Activated naive CD4-positive, alpha-beta T cell treated with anti-CD3 and anti-CD28 coated beads, Interleukin-2, amount 50 U/mL, for 24 hours (primary cell): ENCODE results near the gene DGKB.

Experiments
- H3K27ac Mint-ChIP-seq: one replicate; pipeline ENCODE4 v1.8.0; 2021; ENCODE audit warnings: mild to moderate bottlenecking, mixed read lengths
- H3K27me3 Mint-ChIP-seq: one replicate; pipeline ENCODE4 v1.8.0; 2021; ENCODE audit warnings: mixed read lengths
- H3K36me3 Mint-ChIP-seq: one replicate; pipeline ENCODE4 v1.8.0; 2021; ENCODE audit warnings: mixed read lengths
- H3K4me1 Mint-ChIP-seq: one replicate; pipeline ENCODE4 v1.8.0; 2021; ENCODE audit warnings: mixed read lengths
- H3K4me3 Mint-ChIP-seq: one replicate; pipeline ENCODE4 v1.8.0; 2021; ENCODE audit warnings: mild to moderate bottlenecking, mixed read lengths
- H3K9me3 Mint-ChIP-seq: one replicate; pipeline ENCODE4 v1.8.0; 2021; ENCODE audit warnings: mixed read lengths

DGKB gene

DNA sequence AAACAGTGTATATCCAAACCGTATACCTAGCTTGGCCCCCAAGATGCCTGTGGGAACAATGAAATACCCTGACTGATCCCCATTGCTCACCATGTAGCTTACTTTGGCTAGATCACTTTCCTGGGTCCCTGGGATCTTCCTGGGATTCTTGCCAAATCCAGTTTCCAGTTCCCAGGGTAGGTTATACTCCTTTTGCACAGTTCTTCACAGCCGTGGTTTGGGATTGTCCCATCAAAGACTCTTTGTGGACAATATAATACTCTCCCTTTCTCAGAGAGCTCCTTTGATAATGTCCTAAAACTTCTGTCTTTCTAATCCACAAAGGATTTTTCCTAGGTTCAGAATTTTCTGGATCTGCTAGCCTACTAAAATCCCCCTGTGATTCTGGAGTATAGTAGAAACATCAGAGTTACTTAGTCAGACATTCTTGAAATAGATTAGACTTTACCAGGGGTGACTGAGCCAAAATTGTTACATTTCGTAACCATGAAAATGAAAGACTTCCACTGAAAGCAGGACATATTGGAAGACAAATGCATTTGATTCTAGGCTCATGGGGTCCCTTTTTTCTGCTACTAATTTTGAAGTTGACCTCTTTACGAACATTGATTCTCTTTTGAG is 524.8 kb downstream of the DGKB start:
- H3K36me3 Mint-ChIP-seq, result no peaks in the 10 kb centered on the region
- H3K4me1 Mint-ChIP-seq, result no peaks in the 10 kb centered on the region
- no peaks in the 10 kb centered on the region for H3K9me3 Mint-ChIP-seq
- no peak overlapping the region for H3K4me3 Mint-ChIP-seq
- H3K27me3 Mint-ChIP-seq, result no peaks in the 10 kb centered on the region
- no peak overlapping the region for H3K27ac Mint-ChIP-seq

- Mint-ChIP-seq H3K27me3 (no peaks in the 10 kb centered on the region), H3K9me3 (no peaks in the 10 kb centered on the region), H3K36me3 (no peaks in the 10 kb centered on the region), H3K4me1 (no peaks in the 10 kb centered on the region), H3K4me3 (no peak overlapping the region), H3K27ac (no peak overlapping the region)
These were observed 525.8 kb downstream of the DGKB start for GRCh38 chr7:14376711-14377110.

- no peaks in the 10 kb centered on the region for H3K27me3 Mint-ChIP-seq
- no peaks in the 10 kb centered on the region for H3K4me1 Mint-ChIP-seq
- H3K9me3 Mint-ChIP-seq, result no peaks in the 10 kb centered on the region
- no peak overlapping the region for H3K4me3 Mint-ChIP-seq
- no peaks in the 10 kb centered on the region for H3K36me3 Mint-ChIP-seq
- H3K27ac Mint-ChIP-seq, result no peak overlapping the region
These were observed 526.6 kb downstream of the DGKB start for GRCh38 chr7:14375998-14376397.

DNA sequence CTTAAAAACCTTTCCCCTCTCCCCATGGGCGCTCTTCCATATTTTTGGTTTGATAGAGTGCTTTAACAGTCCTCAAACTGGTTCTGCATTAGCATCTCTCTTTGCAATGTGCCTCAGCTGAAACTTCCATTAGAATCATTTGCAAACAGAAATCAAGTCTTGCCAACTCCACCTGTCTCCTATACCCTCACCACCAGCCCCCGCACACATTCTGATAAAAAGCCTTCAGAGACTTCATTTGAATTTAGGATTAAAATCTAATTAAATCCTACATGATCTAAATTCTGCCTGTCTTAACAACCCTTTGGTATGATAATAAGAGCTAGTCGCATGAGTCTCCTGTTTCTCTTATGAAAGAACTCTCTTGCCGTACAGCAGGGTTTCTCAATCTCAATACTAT is 528.2 kb downstream of the DGKB start:
- no peaks in the 10 kb centered on the region for H3K36me3 Mint-ChIP-seq
- no peak overlapping the region for H3K27ac Mint-ChIP-seq

GRCh38 chr7:14368285-14368684 is 534.3 kb downstream of the DGKB start:
- no peak overlapping the region for H3K4me3 Mint-ChIP-seq
- H3K27ac Mint-ChIP-seq, result peak overlapping the region; percentile 10
- no peaks in the 10 kb centered on the region for H3K36me3 Mint-ChIP-seq
- no peaks in the 10 kb centered on the region for H3K9me3 Mint-ChIP-seq
- H3K4me1 Mint-ChIP-seq, result no peaks in the 10 kb centered on the region
- no peaks in the 10 kb centered on the region for H3K27me3 Mint-ChIP-seq

More for the DNA sequence above, 528.2 kb downstream of the DGKB start:
- H3K27me3 Mint-ChIP-seq, result no peaks in the 10 kb centered on the region
- no peak overlapping the region for H3K4me3 Mint-ChIP-seq
- H3K4me1 Mint-ChIP-seq, result no peaks in the 10 kb centered on the region
- no peaks in the 10 kb centered on the region for H3K9me3 Mint-ChIP-seq

DNA sequence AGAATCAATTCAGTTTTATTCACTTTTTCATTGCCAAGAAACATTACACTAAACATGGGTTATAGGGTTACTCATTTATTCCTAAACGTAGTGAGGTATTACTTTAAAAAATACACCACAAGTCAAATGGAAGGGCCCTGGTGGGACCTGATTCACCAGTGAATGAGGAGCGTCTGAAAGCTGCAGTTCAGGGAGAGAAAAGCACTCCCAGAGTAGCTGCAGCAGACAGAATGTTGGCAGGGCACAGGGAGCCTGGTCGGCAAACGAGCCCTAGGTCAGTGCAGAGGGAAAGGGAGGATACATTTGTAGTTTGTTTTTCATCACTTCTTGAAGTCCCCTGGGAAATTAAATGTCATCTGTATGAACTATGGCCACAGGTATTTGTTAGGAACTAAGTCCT is 551.4 kb downstream of the DGKB start:
- Mint-ChIP-seq H3K27me3 (no peaks in the 10 kb centered on the region), H3K4me3 (no peak overlapping the region), H3K4me1 (no peaks in the 10 kb centered on the region), H3K27ac (no peak overlapping the region), H3K9me3 (no peaks in the 10 kb centered on the region), H3K36me3 (no peaks in the 10 kb centered on the region)

DNA sequence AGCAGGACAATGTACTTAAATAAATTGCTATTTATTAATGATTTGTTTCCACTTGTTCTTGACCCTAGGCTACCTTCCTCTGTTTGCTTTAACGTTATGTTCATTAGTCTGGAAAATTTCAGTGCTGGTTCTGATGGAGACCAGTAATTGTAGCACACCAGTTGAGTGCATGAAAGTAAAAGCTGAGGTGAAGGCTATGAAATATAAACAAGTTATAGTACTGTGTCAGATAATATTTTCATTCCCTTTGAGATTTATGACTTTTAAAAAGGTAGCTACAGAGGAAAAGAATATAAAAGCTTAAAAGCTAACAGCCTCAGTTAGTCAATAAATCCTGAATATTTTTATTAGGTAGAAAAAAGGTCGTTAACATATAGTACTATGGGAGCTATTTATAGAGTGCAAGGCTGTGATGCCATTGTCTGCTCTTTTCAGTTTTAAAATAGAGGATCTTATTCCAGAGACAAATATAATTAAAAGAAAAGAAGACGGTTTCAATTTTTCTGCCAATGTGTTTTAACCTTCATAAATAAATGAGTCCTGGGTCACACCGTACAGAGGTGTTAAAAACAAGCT is 561.3 kb downstream of the DGKB start:
- H3K4me3 Mint-ChIP-seq, result no peak overlapping the region
- no peaks in the 10 kb centered on the region for H3K9me3 Mint-ChIP-seq
- H3K27me3 Mint-ChIP-seq, result no peaks in the 10 kb centered on the region
- no peaks in the 10 kb centered on the region for H3K4me1 Mint-ChIP-seq
- H3K36me3 Mint-ChIP-seq, result no peaks in the 10 kb centered on the region
- H3K27ac Mint-ChIP-seq, result no peak overlapping the region

DNA sequence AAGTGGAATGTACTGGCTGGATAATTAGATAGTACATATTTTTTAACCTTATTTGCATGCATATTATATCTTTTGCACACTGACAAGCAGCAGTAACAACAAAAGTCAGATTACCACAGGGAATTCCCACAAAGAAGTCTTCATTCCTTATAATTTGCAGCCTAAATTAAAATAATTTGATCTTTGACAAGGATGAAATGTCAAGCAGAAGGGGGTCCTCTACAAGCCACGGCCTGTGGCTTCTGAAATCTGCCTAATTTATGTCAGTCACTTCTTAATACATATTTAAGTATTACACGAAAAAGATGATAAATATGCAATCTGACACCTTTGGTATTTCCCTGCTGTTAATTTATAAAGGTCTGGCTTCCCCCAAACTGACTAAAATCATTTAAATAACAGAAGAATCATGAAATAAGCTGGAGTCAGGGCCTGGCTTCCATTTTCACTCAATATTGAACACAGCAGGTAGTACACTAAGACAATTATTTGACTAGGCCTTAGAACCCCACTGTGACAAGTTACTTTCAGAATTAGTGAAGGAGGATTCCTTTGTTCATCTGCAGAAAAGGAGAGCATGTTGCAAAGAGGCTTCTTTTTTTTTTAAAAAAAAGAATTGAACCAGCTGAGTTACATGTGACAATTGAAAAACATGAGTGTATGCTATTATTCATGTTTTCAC is 562.0 kb downstream of the DGKB start:
- Mint-ChIP-seq H3K4me3 (no peak overlapping the region), H3K27me3 (no peaks in the 10 kb centered on the region), H3K4me1 (no peaks in the 10 kb centered on the region), H3K36me3 (no peaks in the 10 kb centered on the region), H3K27ac (no peak overlapping the region), H3K9me3 (no peaks in the 10 kb centered on the region)

GRCh38 chr7:14339861-14340260 is 562.7 kb downstream of the DGKB start:
- H3K4me3 Mint-ChIP-seq, result no peak overlapping the region
- no peaks in the 10 kb centered on the region for H3K4me1 Mint-ChIP-seq

DNA sequence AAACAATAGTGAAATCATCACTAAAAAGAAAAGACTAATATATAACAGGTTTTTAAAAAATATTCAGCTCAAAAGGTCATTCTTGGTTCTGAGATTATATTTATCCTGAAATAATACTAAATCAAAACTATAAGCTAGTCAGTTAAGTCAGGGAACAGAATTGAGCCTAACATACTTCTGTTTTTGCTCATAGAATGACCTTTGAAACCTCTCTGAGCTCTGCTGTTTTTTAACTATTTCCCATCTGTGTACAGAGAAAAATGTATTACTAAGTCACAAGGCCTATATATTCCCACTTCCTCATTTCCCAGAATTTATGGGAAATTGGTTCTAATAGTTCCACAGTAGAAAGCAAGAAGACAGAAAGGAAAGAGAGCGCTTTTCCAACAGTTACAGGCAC is 566.3 kb downstream of the DGKB start:
- Mint-ChIP-seq H3K36me3 (no peaks in the 10 kb centered on the region), H3K9me3 (no peaks in the 10 kb centered on the region), H3K4me1 (no peaks in the 10 kb centered on the region), H3K27ac (no peak overlapping the region), H3K4me3 (no peak overlapping the region), H3K27me3 (no peaks in the 10 kb centered on the region)

More at GRCh38 chr7:14339861-14340260, 562.7 kb downstream of the DGKB start:
- no peaks in the 10 kb centered on the region for H3K27me3 Mint-ChIP-seq
- H3K27ac Mint-ChIP-seq, result no peak overlapping the region
- H3K9me3 Mint-ChIP-seq, result no peaks in the 10 kb centered on the region
- no peaks in the 10 kb centered on the region for H3K36me3 Mint-ChIP-seq

- no peaks in the 10 kb centered on the region for H3K4me1 Mint-ChIP-seq
- no peaks in the 10 kb centered on the region for H3K27me3 Mint-ChIP-seq
- H3K9me3 Mint-ChIP-seq, result no peaks in the 10 kb centered on the region
- H3K4me3 Mint-ChIP-seq, result no peak overlapping the region
- H3K36me3 Mint-ChIP-seq, result no peaks in the 10 kb centered on the region
- H3K27ac Mint-ChIP-seq, result no peak overlapping the region
These were observed 570.4 kb downstream of the DGKB start for GRCh38 chr7:14332155-14332554.

GRCh38 chr7:14324767-14325166 is 577.8 kb downstream of the DGKB start:
- H3K36me3 Mint-ChIP-seq, result no peaks in the 10 kb centered on the region
- H3K4me3 Mint-ChIP-seq, result no peak overlapping the region
- H3K27ac Mint-ChIP-seq, result no peak overlapping the region
- H3K9me3 Mint-ChIP-seq, result peaks cover 10% of the 10 kb centered on the region
- H3K27me3 Mint-ChIP-seq, result no peaks in the 10 kb centered on the region
- no peaks in the 10 kb centered on the region for H3K4me1 Mint-ChIP-seq

DNA sequence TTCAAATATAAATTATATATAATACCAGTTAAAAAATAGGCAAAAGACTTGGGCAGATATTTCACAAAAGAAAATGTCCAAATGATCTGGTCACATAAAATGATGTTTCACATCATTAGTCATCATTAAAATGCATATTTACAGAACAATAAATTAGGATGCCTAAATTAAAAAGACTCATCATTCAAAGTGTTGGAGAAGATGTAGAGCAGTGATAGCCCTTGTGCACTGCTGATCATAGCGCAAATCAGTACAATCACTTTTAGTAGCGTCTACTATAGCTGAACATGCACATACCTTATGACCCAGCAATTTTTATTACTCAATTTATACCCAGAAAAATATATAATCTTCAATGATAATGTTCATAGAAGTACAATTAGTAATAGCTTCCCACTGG is 579.8 kb downstream of the DGKB start:
- Mint-ChIP-seq H3K27me3 (no peaks in the 10 kb centered on the region), H3K36me3 (no peaks in the 10 kb centered on the region), H3K4me1 (no peaks in the 10 kb centered on the region), H3K9me3 (peaks cover 10% of the 10 kb centered on the region), H3K27ac (no peak overlapping the region), H3K4me3 (no peak overlapping the region)

- H3K9me3 Mint-ChIP-seq, result peaks cover 10% of the 10 kb centered on the region
- H3K4me3 Mint-ChIP-seq, result no peak overlapping the region
- H3K27me3 Mint-ChIP-seq, result no peaks in the 10 kb centered on the region
- H3K4me1 Mint-ChIP-seq, result no peaks in the 10 kb centered on the region
- H3K27ac Mint-ChIP-seq, result no peak overlapping the region
- no peaks in the 10 kb centered on the region for H3K36me3 Mint-ChIP-seq
These were observed 580.6 kb downstream of the DGKB start for GRCh38 chr7:14321947-14322346.

DNA sequence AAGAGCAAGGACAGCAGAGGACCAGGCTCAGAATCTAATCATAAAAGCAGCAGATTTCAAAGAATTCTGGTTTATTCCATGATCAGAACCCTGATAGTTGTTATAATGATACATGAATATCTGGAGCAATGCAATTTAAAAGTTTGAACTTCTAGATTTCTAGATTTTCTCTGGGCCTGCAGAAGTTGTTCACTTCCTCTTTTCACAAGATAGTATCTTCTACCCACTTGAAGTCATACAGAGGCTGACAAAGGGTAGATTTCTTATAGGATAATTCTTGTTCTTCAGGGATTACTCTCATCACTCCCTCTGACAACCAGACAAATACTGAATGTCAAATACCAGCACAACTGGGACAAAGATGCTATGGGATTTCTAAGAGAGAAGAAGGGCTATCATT is 593.1 kb downstream of the DGKB start:
- Mint-ChIP-seq H3K27ac (no peak overlapping the region), H3K4me3 (no peak overlapping the region), H3K27me3 (no peaks in the 10 kb centered on the region), H3K36me3 (no peaks in the 10 kb centered on the region), H3K9me3 (peaks cover 5% of the 10 kb centered on the region), H3K4me1 (no peaks in the 10 kb centered on the region)

DNA sequence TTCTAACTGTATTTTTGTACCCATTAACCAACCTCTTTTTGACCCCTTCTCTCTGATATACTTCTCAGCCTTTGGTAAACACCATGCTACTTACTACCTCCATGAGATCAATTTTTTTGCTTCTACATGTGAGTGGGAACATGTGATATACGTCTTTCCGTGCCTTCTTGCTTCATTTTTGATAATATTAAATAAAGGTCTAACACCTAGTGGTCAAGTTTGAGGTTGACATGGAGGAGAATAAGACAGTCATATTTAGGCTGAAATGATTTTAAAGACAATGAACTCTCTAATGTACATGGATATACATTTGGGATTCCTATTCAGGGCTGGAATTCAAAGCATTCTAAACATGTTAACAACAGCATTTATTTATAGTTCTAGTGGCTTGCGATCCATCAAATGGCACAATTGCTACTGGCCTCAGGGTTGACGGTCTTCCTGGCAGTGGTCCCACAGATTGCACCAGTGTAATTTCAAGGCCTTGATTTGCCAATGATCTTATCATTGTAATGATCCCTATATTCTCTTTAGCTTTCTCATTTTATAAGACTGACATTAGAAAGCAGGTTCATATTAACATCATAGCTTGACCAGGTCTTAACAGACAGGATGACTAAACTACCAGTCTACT is 597.2 kb downstream of the DGKB start:
- no peaks in the 10 kb centered on the region for H3K4me1 Mint-ChIP-seq
- no peak overlapping the region for H3K4me3 Mint-ChIP-seq
- H3K36me3 Mint-ChIP-seq, result no peaks in the 10 kb centered on the region
- peaks cover 5% of the 10 kb centered on the region for H3K9me3 Mint-ChIP-seq
- no peaks in the 10 kb centered on the region for H3K27me3 Mint-ChIP-seq
- no peak overlapping the region for H3K27ac Mint-ChIP-seq
